Retinal pigment epithelial cell (primary cell): Measurements from ENCODE around the gene TMEM271.

Experiments used
- DNase-seq: peaks from one replicate; pipeline ENCODE4 v3.0.0-alpha.2; 2010; ENCODE audit warnings: low read depth
- H3K4me3 ChIP-seq: 2 replicates; pipeline ENCODE4 v1.5.1; 2011; ENCODE audit warnings: mild to moderate bottlenecking, low read length, control low read depth, moderate library complexity
- CTCF ChIP-seq: conservative IDR thresholded peaks from 2 replicates; pipeline ENCODE4 v1.5.1; 2011; ENCODE audit warnings: low read depth, low read length, control low read depth, inconsistent platforms

The TMEM271 gene

GRCh38 chr4:613126-613525 is 37.0 kb upstream of the TMEM271 start:
- DNase-seq, result no peak
- no peak overlapping the region for H3K4me3 ChIP-seq
- no peak for TF ChIP-seq CTCF

GRCh38 chr4:612749-613125 is 36.6 kb upstream of the TMEM271 start:
- no peak for DNase-seq
- TF ChIP-seq CTCF, result no peak
- H3K4me3 ChIP-seq, result no peak overlapping the region

GRCh38 chr4:612052-612748 is 36.1 kb upstream of the TMEM271 start:
- DNase-seq, result no peak
- TF ChIP-seq CTCF, result no peak

GRCh38 chr4:610411-611261 is 34.5 kb upstream of the TMEM271 start:
- TF ChIP-seq CTCF, result no peak
- no peak overlapping the region for H3K4me3 ChIP-seq
- no peak for DNase-seq

More at GRCh38 chr4:612052-612748, 36.1 kb upstream of the TMEM271 start:
- no peak overlapping the region for H3K4me3 ChIP-seq

- no peak overlapping the region for H3K4me3 ChIP-seq
- DNase-seq, result no peak
- no peak for TF ChIP-seq CTCF
Observed at GRCh38 chr4:609400-610050, 33.4 kb upstream of the TMEM271 start.

GRCh38 chr4:608236-608635 is 32.1 kb upstream of the TMEM271 start:
- H3K4me3 ChIP-seq, result no peak overlapping the region
- TF ChIP-seq CTCF, result no peak
- DNase-seq, result no peak
